CMK (cell line): ENCODE data around the gene BBLN.
"Not testable (repeated sequence)": the region's sequence is repeated elsewhere in the genome, so short reads cannot be mapped to it uniquely, and the experiment has no call there.

Source experiments
- DNase-seq: peaks from one replicate; pipeline ENCODE4 v3.0.0-alpha.2; 2010; ENCODE audit warnings: low read depth

Gene BBLN

DNA sequence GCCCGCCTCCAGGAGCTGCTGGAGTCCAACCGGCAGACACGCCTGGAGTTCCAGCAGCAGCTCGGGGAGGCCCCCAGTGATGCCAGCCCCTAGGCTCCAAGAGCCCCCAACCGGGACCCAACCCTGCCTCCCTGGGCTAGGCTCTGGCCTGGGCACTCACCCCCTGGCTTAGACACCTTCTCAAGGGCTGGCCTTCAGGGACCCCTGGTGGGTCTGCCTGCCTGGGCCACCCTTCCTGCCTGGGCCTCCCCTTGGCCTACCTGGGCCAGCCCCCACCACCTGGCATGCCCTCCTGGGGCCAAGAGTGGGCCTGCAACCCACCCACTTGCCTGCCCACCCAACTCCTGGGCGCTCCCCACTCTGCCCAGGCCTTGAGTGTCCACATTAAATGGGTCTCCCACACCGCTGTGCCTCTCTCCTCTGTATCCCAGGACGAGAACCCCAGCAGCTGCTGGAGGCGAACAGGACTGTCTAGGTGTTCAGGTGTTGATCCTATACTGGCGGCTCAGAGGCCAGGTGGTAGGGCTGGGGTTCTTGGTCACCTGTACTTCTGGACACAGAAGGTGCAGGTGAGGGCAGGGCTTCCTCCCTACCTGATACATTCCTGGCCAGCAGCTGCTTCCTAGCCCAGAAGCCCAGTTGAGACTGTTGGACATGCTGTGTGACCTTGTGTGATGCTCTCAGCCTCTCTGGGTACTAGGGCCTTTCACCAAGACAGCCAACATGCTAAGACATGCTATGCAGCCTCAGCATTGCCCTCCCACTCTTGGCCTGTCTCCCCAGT, 3.6 kb downstream of the BBLN start:
- DNase-seq = no peak

DNA sequence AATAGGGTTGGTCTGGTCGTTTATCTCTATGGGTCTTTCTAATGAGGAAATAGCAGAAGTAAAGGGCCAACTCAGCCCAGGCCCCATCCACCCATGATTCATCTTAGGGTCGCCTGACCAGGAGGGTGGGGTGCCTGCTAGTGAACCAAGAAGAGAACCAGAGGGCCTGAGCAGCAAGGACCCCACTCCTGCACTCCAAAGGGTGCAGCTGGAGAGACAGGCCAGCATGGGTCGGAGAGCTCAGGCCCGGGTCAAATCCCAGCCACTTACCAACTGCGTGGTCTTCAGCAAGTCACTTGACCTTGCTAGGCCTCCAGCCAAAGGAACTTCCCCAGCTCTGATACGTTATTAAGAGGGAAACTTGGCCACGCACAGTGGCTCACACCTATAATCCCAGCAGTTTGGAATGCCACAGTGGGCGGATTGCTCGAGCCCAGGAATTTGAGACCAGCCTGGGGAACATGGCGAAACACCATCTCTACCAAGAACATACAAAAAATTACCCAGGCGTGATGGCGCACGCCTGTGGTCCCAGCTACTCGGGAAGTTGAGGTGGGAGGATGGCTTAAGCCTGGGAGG, 4.3 kb downstream of the BBLN start:
- DNase-seq = no peak

DNA sequence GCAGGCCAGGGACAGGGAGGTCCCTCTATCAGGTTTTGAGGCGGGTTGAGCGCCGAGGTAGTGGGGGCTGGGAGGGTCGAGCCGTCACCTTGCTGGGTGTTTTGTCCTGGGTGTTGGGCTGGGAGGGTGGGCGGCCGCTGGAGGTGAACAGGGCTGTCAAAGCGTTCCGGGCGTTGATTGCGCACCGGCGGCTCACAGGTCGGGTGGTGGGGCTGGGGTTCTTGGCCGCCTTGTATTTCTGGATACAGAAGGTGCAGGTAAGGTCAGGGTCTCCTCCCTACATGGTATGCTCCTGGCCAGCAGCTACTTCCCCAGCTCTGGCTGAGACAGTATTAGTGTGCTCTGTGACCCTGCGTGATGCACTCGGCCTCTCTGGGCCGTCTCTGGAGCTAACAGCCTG, 6.1 kb downstream of the BBLN start:
- no peak for DNase-seq

DNA sequence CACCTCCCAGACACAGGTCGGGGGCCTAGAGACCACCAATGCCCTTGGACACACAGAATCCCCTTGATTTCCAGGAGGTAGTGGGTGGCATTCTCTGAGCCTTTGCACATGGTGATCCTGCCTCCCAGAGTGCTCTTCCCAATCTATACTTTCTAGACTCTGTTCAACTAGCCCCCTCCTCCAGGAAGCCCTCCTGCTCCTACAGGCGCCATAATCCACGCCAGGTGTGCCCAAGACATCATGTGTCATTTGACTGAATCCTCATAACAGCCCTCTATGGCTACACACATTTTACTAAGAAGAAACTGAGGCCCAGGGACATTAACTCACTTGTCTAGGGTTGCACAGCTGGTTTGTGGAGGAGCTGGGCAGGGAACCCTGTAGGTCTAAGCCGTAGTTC, 7.1 kb downstream of the BBLN start:
- DNase-seq = no peak

DNA sequence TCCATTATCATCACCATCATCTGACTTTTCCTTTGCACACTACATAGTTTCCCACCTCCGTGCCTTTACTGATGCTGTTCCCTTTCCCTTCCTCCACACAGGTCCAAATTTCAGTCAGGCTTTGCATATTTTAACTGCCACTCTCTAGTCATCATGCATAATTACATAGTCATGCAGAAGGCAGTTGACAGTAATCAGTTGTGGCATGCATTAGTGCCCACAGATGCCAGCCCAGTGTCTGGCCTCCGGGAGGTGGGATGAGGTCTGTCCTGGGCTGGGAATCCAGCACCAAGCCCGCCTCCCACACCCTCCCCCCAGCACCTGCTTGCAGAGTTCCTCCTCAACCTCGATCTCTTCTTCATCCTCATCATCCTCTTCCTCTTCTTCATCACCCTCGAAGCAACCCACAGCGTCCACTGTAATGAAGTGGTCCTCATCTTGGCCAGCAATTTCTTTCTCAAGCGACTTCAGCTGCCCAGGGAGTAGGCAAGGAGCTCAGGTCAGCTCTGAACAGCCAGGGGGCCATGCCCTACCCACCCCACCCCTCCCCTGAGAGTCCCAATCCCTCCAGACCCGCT, 8.8 kb downstream of the BBLN start:
- no peak for DNase-seq

DNA sequence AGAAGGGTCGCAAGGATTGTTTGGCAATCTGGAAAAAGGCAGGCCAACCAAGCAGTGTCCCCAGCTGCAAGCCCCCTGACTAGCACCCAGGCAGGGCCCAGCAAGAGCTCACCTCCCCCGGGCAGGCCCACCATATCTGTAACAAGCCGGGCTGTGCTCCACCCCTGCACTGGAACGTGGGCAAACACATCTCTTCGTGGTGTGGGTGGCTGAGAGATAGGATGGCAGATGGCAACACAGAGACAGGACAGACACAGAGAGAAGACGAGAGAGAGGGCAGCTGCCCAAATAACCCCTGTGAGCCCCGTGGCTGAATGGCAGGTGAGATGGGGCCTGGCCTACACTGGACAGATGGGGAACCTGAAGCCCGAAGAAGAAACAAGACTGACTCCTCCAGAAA, 9.4 kb downstream of the BBLN start:
- DNase-seq = no peak

DNA sequence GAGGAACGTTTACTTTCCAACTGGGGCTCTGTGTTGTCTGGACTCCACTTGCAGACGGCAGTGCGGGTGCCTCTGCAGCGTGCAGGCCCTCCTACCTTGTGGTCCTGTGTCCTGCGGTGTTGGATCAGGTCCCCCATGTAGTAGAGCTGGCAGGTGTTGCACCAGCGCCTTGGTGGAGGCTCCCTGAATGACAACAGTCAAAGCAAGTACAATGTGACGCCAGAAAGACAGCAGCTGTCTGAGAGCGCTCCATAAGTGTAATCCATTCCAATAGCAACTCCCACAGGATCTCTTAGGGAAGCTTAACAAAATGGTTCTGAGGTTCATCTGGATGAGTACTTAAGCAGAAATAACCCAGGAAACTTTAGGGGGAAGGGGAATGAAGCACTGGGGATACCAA, 9.9 kb downstream of the BBLN start:
- no peak for DNase-seq

DNA sequence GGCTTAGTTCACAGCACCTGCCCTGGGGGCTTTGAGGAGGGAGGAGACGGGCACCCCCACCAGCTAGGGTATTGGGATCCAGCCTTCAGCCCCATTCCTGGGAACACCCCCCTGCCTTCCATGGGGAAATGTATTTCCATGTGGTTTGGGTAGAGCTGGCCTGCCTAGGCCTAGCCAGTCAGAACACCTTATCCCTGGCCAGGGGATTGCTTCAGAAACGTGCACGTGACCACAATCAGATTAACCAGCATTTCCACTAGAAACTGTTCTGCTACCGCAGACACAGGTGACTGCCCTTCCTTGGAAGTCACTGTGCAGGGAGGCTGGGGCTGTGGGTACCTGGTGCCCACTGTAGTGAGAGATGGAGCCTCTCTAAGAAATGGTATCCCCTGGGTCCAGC, 14.0 kb downstream of the BBLN start:
- DNase-seq = no peak

DNA sequence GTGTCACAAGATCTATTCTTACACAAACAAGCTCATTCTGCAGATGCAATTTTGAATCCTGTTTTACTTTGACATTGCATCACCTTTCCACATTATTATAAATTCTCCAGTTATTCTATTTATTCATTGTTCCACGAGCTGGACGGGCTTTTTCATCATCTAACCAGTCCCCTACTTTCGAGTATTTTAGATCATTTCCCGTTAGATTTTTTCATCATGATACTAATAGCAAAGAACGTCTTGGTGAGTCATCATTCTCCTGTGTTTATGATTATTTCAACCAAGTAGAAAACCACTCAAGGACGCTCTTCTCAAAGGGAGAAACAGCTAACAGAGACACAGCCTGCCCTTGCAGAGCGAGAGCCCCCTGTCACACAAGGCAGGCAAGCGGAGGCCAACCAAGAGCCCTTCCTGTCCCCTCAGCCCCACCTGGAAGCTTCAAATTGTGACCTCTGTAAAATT, 15.1 kb downstream of the BBLN start:
- DNase-seq = no peak

DNA sequence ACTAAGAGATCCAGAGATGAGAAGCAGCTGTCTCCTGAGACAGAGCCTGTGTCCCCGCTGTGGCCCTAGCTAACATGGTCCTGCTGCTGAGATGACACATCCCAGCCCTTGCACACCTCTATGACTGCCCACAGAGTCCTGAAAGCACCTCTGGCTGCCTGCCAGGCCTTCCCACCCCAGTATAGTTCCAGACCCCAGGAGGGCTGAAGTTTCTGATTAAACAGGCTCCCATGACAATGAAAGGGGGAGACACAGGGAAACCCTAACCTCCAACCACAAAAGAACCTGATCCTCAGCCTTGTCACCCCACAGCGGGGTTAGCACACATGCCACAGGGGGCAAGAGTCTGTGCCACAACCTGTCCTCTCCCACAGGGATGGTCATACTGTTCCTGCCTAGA, 15.7 kb downstream of the BBLN start:
- DNase-seq = no peak

DNA sequence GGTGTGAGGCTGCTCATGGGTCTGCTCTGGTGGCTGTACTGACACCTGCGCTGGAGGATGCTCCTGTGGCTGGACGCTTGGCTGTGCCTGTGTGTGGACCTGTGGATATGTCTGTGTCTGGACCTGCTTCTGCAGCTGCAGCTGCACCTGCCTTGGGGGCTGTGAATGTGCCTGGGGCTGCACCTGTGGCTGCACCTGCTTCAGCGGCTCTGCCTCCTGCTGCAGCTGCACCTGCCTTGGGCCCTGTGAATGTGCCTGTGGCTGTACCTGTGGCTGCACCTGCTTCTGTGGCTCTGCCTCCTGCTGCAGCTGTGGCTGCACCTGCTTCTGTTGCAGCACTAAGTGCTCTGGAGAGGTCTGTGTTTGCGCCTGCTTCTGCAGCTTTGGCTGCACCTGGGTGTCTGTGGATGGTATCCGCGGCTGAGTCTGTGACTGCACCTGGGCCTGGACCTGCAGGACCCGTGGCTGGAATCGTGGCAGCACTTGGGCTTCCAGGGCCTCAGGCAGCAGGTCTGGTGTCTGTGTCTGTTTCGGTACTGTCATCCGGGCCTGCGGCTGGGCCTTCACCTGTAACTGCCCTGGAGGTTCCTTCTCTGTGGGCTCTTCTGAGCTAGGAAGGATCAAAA, 18.9 kb downstream of the BBLN start:
- DNase-seq = no peak

DNA sequence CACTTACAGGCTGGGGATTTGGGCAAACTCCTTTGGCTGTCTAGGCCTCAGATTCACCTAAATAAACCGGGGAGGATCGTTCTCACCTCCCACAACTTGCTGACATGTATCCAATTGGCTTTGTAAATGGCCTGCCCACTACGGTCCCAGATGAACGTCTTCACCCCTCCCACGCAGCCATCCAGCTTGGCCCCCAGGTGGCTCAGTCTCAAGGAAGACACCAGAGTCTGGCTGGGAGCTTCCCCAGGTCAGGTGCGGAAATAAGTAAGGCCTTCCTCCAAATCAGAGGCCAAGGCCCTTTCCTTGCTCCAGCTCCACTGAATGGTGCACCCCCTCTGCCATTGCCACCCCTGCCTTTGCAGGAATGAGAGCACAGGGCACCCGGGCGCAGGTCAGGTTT, 19.9 kb downstream of the BBLN start:
- DNase-seq = no peak

DNA sequence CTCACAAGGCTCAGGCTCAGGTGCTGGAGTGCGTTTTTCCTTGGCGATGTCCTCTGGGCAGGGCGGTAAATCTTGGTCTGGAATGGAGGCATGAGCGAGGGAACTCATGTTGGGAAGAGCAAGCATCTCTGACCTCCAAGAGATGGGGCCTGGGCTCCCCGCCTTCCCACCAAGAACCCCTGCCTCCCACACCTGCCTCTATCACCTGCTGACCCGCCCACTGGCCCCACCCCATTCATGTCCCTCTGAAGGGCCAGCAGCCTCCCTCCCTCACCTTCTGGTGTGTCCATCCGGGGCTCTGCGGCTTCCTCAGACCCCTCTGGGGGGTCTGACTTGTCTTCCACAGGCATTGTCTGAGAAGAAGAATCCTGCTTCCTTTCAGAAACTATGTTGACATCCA, 20.4 kb downstream of the BBLN start:
- DNase-seq = no peak

DNA sequence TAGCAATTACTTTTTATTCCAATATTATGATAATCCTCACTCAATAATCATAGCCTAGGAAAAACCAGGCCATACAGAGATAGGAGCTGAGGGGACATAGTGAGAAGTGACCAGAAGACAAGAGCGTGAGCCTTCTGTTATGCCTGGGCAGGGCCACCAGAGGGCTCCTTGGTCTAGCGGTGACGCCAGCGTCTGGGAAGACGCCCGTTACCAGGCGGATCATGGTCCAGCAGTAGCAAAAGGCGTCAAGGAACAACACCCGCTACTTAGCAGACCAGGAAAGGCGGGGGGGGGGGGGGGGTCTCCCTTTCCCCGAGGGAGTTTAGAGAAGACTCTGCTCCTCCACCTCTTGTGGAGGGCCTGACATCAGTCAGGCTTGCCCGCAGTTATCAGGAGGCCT, 21.4 kb downstream of the BBLN start:
- not testable (repeated sequence) for DNase-seq

DNA sequence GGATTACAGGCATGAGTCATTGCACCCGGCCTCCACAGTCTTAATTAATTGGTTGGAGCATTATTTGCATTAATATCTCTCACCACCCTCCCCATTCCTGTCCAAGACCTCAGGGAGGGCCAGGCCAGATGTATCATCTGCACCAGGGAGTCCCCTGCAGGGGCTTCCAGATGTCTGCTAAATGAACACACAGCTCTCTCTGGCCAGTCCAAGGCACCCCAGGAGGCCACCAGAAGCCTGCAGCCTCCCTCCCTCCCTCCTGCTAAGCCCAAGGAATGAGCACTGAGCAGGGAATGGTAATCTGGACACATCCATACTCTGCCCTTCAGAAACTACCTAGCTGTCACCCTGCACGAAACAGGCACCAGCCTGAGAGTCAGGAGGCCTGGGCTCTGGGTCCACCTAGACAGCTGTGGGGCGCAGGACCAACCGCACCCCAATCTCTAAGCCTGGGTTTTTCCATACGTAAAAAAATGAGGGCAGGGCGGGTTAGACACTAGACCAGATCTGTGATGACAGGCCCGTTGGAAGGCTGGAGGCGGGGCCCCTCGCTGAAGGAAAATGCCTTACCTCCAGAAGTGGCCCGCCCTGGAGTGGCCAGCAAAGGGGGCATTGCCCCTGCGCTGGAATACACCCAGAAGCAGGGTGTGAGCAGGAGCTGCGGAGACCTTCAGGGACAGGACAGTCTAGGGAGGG, 23.0 kb downstream of the BBLN start:
- no peak for DNase-seq

DNA sequence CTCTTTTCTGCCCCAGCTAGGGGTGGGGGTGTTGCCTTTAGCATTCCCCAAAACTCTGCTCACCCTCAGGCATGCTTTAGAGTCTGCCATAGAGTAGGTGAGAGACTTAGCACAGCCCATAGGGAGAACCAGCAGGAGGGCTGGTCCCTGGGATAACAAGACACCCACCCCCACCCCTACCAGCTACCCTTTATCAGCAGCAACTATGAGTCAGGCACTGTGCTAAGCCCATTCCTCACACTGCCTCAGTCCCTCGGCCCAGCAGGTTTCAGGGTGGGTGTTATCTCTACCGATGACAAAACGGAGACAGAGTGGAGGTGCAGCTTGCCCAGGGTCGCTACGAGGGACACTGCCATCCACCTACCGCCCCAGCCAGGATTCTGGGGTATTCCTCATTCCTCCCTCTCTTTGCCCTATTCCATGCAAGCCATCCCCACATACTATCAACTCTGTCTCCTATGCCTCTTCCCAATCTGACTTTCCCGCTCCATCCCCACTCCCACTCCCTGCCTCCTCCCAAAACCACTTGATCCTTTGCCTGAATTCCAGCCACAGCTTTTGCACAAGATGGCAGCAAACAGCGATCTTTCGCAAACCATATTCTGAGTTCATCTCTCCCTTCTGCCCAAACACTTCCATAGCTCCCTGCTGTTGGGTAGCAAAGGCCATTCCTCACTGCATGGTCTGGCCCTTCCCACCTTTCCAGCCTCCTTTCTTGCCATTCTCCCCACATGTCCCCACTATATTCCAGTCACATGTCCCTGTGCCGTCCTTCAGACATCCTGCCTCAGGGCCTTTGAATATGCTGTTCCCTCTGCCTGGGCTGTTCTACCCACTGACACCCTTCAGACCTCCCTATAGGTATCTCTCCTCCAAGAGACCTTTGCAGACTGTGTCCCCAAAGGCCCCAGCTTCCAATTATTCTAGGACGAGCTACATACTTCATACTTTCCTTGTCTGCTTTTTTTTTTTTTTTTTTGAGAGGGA, 26.2 kb downstream of the BBLN start:
- DNase-seq = no peak

DNA sequence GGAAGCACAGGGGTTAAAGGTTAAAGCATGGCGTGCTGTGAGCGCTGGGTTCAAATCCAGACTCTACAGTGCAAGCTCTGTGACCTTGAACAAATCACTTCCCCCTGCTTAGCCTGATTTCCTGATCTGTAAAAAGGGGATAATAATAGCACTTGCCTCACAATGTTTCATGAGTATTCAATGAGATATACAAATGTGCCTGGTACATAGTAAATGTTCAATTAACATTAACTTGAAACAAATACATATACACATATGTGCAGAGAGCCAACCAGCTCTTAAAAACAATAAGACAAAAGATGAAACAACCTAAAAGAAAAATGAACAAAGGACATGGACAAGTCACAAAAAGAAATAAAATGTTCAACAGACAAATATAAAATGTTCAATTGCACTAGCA, 27.3 kb downstream of the BBLN start:
- no peak for DNase-seq

DNA sequence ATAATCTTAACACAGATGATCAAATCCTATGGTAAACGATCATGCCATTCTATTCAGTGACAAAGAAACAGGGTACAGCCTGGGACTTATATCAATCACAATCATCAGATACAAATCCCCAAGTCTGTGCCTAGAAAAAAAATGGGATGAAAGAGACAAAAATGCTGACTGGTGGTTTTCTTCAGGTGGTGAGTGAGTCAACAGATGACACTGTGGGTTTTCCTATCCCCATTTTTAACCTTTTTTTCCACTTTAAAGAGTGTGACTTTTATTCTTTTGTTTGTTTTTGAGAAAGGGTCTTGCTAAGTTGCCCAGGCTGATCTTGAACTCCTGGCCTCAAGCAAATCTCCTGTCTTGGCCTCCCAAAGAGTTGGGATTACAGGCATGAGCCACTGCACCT, 28.1 kb downstream of the BBLN start:
- DNase-seq = no peak

DNA sequence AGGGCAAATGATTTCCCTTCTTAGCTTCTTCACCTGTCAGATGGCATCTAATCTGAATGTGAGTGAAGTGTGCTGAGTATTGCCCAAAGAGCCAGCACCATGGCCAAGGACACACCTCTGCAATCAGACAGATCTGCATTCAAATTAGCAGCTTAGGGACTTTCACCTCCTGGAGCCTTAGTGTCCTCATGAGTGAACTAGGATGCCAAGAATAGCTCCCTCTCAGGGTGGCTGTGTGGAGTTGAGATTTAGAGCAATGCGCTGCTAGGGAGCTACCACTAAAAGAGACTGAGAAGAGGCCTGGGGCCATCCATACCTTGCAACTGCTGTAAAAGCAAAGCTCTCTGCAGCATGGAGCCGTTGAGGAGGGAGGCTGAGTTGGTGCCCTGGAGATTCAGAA, 29.9 kb downstream of the BBLN start:
- DNase-seq = no peak

DNA sequence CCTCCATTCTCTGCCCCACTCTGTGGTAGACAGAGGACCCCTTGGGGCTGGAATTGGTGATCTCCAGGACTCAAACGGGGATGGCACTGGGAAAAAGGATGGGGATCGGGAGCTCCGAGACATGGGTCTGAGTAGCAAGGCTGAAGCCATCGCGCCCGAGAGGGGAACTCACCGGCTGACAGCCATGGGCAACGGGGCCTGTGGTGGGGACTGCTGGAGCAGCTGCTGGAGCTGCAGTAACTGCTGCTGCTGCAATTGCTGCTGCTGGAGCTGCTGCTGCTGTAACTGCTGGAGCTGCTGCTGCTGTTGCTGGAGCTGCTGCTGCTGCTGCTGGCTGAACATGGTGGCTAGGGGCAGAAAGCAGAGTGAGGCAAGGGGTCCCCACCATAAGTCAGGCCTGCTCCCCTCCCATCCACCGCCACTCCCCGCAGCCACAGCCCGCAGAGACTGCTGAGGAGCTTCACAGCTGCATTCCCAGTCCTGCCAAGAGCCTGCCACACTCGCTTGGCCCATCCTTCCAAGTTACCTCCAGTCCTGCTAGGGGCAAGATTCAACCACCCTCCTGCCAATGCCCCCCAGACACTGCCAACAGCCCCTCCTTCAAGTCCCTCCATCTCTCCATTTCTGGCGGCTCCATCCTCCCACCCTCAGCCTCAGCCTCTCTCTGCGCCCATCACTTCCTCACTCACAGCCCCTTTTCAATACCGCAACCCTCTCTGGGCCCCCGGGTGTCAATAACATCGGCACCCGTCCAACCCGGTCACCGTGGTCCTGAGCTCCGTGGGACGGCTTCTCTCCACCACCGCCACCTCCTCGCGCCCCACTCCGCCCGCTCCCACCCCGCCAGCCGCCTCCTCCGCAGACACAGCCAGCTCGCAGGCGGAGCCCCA, 30.7 kb downstream of the BBLN start:
- peak; percentile 31 for DNase-seq
